H1 (cell line): ENCODE results near the gene ZBTB2. TPM values are rescaled to one million over a fixed set of nuclear protein-coding genes. Genes with fewer than 3 reads are reported as not detected.

Experiments used
- CTCF ChIA-PET: fragments of 300-600 bp; sonication (Branson Sonifier 250); formaldehyde crosslinking; loops from one replicate; lab custom pipeline; 2021; ENCODE audit not compliant: partially characterized antibody; lab: Charles Lee
- POLR2A ChIA-PET: fragments of 300-600 bp; sonication (Branson Sonifier 250); formaldehyde crosslinking; loops from one replicate; lab custom pipeline; 2021; ENCODE audit warnings: inconsistent platforms; ENCODE audit not compliant: partially characterized antibody; lab: Charles Lee
- DNase-seq, 2 experiments: peaks; one replicate each; pipeline versions ENCODE4 v3.0.0 to v3.0.0-alpha.2; 2010 to 2022; ENCODE audit warnings: low spot score in 2 of 2, low read depth in 1 of 2, mixed read lengths in 1 of 2
- FAIRE-seq: peaks from 2 replicates; lab custom pipeline; 2011; peaks lifted over from hg19 to GRCh38; lab: Jason Lieb, UNC
- H2AFZ ChIP-seq: 2 replicates; pipeline ENCODE4 v1.8.1; 2012; ENCODE audit warnings: low read length, inconsistent platforms
- H2AK5ac ChIP-seq: 2 replicates; pipeline ENCODE4 v1.6.1; 2013; ENCODE audit warnings: low read depth, low read length
- H2BK120ac ChIP-seq: replicated peaks from 2 replicates; pipeline ENCODE3; 2013; ENCODE audit warnings: low read depth, low read length, inconsistent platforms
- H2BK12ac ChIP-seq: 2 replicates; pipeline ENCODE4 v1.6.1; 2013; ENCODE audit warnings: low read depth, low read length
- H2BK15ac ChIP-seq: 2 replicates; pipeline ENCODE4 v1.6.1; 2013; ENCODE audit warnings: low read length
- H2BK20ac ChIP-seq: 2 replicates; pipeline ENCODE4 v1.6.1; 2013; ENCODE audit warnings: low read length
- H2BK5ac ChIP-seq: 2 replicates; pipeline ENCODE4 v1.6.1; 2013; ENCODE audit warnings: low read depth, low read length
- H3K14ac ChIP-seq: 2 replicates; pipeline ENCODE4 v1.6.1; 2013; ENCODE audit warnings: inconsistent platforms; ENCODE audit not compliant: insufficient read length
- H3K18ac ChIP-seq: 2 replicates; pipeline ENCODE4 v1.6.1; 2013; ENCODE audit warnings: low read length; ENCODE audit errors: extremely low read depth
- H3K23ac ChIP-seq: 2 replicates; pipeline ENCODE4 v1.6.1; 2013; ENCODE audit warnings: inconsistent platforms; ENCODE audit not compliant: insufficient read length
- H3K23me2 ChIP-seq: 2 replicates; pipeline ENCODE4 v1.6.1; 2013; ENCODE audit warnings: low read depth, low read length
- H3K27ac ChIP-seq: 2 replicates; pipeline ENCODE4 v1.6.1; 2011; ENCODE audit warnings: low read depth, low read length, inconsistent platforms
- H3K27me3 ChIP-seq, 4 experiments: replicated peaks in 1 of 4; 1 replicate in 1 of 4; 2 replicates in 3 of 4; pipeline versions ENCODE4 v1.6.1 to v1.8.1; 2011 to 2013; ENCODE audit warnings: low read length in 3 of 4, mild to moderate bottlenecking in 3 of 4, inconsistent platforms in 2 of 4, mixed read lengths in 2 of 4, moderate library complexity in 1 of 4; ENCODE audit not compliant: control insufficient read depth in 3 of 4, insufficient read depth in 3 of 4; ENCODE audit errors: extremely low read depth in 1 of 4
- H3K36me3 ChIP-seq, 4 experiments: 2 replicates each; pipeline versions ENCODE4 v1.6.1 to v1.8.1; 2011 to 2013; ENCODE audit warnings: mild to moderate bottlenecking in 4 of 4, low read length in 3 of 4, moderate library complexity in 2 of 4, control low read depth in 1 of 4, inconsistent platforms in 1 of 4; ENCODE audit not compliant: insufficient read depth in 4 of 4, control insufficient read depth in 2 of 4
- H3K4ac ChIP-seq: replicated peaks from 2 replicates; pipeline ENCODE3; 2013; ENCODE audit warnings: low read length, low read depth, mixed read lengths, inconsistent platforms; ENCODE audit not compliant: insufficient read length
- H3K4me1 ChIP-seq, 4 experiments: replicated peaks in 1 of 4; 1 replicate in 1 of 4; 2 replicates in 3 of 4; pipeline versions ENCODE4 v1.6.1 to v1.8.1; 2011 to 2013; ENCODE audit warnings: low read length in 3 of 4, inconsistent platforms in 2 of 4, mixed read lengths in 1 of 4; ENCODE audit not compliant: insufficient read depth in 4 of 4, control insufficient read depth in 3 of 4
- H3K4me2 ChIP-seq, 2 experiments: 2 replicates each; pipeline versions ENCODE4 v1.6.1 to v1.8.1; 2011 to 2013; ENCODE audit warnings: low read depth in 2 of 2, low read length in 2 of 2, control low read depth in 1 of 2, inconsistent platforms in 1 of 2, mild to moderate bottlenecking in 1 of 2; ENCODE audit not compliant: insufficient read depth in 1 of 2
- H3K4me3 ChIP-seq, 4 experiments: fragments of 200-600, 300-600 bp in 1 of 4; sonication (generic), shearing (Covaris generic), sonication (Bioruptor Twin) in 1 of 4; 2 replicates each; pipeline versions ENCODE4 v1.5.1 to v1.8.1; 2011 to 2016; ENCODE audit warnings: low read length in 4 of 4, low read depth in 3 of 4, control low read depth in 2 of 4, inconsistent platforms in 2 of 4, mild to moderate bottlenecking in 2 of 4, mixed read lengths in 1 of 4, moderate library complexity in 1 of 4; ENCODE audit not compliant: insufficient read depth in 2 of 4; ENCODE audit errors: extremely low read depth in 1 of 4
- H3K56ac ChIP-seq: replicated peaks from 2 replicates; pipeline ENCODE3; 2013; ENCODE audit warnings: low read depth, mild to moderate bottlenecking, mixed read lengths, low read length, inconsistent platforms; ENCODE audit not compliant: insufficient read length
- H3K79me1 ChIP-seq: 2 replicates; pipeline ENCODE4 v1.6.1; 2013; ENCODE audit warnings: low read depth, low read length, control low read depth
- H3K79me2 ChIP-seq, 2 experiments: 2 replicates each; pipeline versions ENCODE4 v1.6.1 to v1.8.1; 2012 to 2013; ENCODE audit warnings: low read length in 2 of 2, mild to moderate bottlenecking in 2 of 2, inconsistent platforms in 1 of 2; ENCODE audit not compliant: insufficient read depth in 2 of 2, control insufficient read depth in 1 of 2
- H3K9ac ChIP-seq, 4 experiments: replicated peaks in 1 of 4; 1 replicate in 1 of 4; 2 replicates in 3 of 4; pipeline versions ENCODE4 v1.6.1 to v1.8.1; 2011 to 2013; ENCODE audit warnings: low read depth in 3 of 4, low read length in 3 of 4, control low read depth in 2 of 4, mild to moderate bottlenecking in 2 of 4, moderate library complexity in 2 of 4, inconsistent platforms in 1 of 4; ENCODE audit errors: extremely low read depth in 1 of 4
- H3K9me3 ChIP-seq, 2 experiments: 2 replicates each; pipeline versions ENCODE4 v1.6.1 to v1.8.1; 2012 to 2013; ENCODE audit warnings: mild to moderate bottlenecking in 2 of 2, moderate library complexity in 2 of 2, control low read depth in 1 of 2, inconsistent platforms in 1 of 2, low read depth in 1 of 2, low read length in 1 of 2, mixed read lengths in 1 of 2; ENCODE audit not compliant: insufficient read depth in 2 of 2
- H4K20me1 ChIP-seq, 2 experiments: replicated peaks in 1 of 2; 2 replicates each; pipeline versions ENCODE3 to v1.8.1; 2011 to 2013; ENCODE audit warnings: inconsistent platforms in 2 of 2, low read length in 2 of 2, mild to moderate bottlenecking in 1 of 2; ENCODE audit not compliant: insufficient read depth in 2 of 2, control insufficient read depth in 1 of 2
- H4K5ac ChIP-seq: 2 replicates; pipeline ENCODE4 v1.6.1; 2013; ENCODE audit warnings: low read length, low read depth, mixed read lengths, inconsistent platforms; ENCODE audit not compliant: insufficient read length
- H4K8ac ChIP-seq: 2 replicates; pipeline ENCODE4 v1.8.0; 2013; ENCODE audit warnings: mild to moderate bottlenecking, moderate library complexity, low read length, inconsistent platforms; ENCODE audit not compliant: insufficient read depth; ENCODE audit errors: extremely low read depth
- H4K91ac ChIP-seq: replicated peaks from 2 replicates; pipeline ENCODE3; 2013; ENCODE audit warnings: low read length, mixed read lengths, inconsistent platforms; ENCODE audit not compliant: insufficient read length
- CHD1 ChIP-seq: IDR thresholded peaks from 2 replicates; pipeline ENCODE4 v1.6.1; 2012; ENCODE audit warnings: low read depth, low read length, improper control_type of control experiment
- POLR2A ChIP-seq, 2 experiments: IDR thresholded peaks; 1 replicate in 1 of 2; 2 replicates in 1 of 2; pipeline ENCODE4 v1.6.1; 2011; ENCODE audit warnings: low read depth in 2 of 2, low read length in 2 of 2, mild to moderate bottlenecking in 2 of 2; ENCODE audit errors: control extremely low read depth in 1 of 2
- TAF1 ChIP-seq: IDR thresholded peaks from 2 replicates; pipeline ENCODE4 v1.6.1; 2011; ENCODE audit warnings: mild to moderate bottlenecking, low read depth, low read length
- WGBS, 2 experiments: shearing (Covaris generic) in 1 of 2; methylation state at CpG; one replicate each; pipeline versions ENCODE4 v1.1.6 to v1.1.7; 2013 to 2015; ENCODE audit warnings: low lambda C conversion rate in 2 of 2, mixed read lengths in 2 of 2, inconsistent platforms in 1 of 2, low coverage in 1 of 2, missing lambda C conversion rate in 1 of 2; ENCODE audit not compliant: insufficient replicate concordance in 2 of 2, insufficient coverage in 1 of 2, insufficient read length in 1 of 2; ENCODE audit errors: extremely low coverage in 1 of 2, missing lambda C conversion rate in 1 of 2; 5-methylcytosine and 5-hydroxymethylcytosine counted together
- polyA plus RNA-seq, 7 experiments: library from polyadenylated mRNA; depleted of rRNA in 3 of 7; stranded (reverse) in 5 of 7; unstranded in 2 of 7; fragments of >200 nt in 5 of 7; fragments of 200-250 nt in 2 of 7; gene quantifications; 1 replicate in 5 of 7; 2 replicates in 1 of 7; 4 replicates in 1 of 7; pipeline versions ENCODE4 v1.2.1 to v1.2.3, GENCODE V29; 2011 to 2013; ENCODE audit warnings: missing spikeins in 2 of 7, mixed read lengths in 2 of 7
- total RNA-seq: library from RNA; stranded (reverse); fragmentation: NEBNext Ultra II Directional; extraction: Animal tissue kit (Norgen Biotek cat#: 25700); gene quantifications from 2 replicates; pipeline ENCODE4 v1.2.1, GENCODE V29; 2021

ZBTB2 gene
- total and polyA plus RNA-seq, 2 of the 8 experiments (the other 6 are each of a cell fraction or from before 2014, with no cell fraction given), result 16.1 to 23.7 TPM

DNA sequence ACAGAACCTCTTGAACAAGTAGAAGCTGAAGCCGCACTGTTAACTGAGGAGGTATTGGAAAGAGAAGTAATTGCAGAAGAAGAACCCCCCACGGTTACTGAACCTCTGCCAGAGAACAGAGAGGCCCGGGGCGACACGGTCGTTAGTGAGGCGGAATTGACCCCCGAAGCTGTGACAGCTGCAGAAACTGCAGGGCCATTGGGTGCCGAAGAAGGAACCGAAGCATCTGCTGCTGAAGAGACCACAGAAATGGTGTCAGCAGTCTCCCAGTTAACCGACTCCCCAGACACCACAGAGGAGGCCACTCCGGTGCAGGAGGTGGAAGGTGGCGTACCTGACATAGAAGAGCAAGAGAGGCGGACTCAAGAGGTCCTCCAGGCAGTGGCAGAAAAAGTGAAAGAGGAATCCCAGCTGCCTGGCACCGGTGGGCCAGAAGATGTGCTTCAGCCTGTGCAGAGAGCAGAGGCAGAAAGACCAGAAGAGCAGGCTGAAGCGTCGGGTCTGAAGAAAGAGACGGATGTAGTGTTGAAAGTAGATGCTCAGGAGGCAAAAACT, 40.1 kb downstream of the ZBTB2 start:
- Histone ChIP-seq H2BK5ac (no peak overlapping the region), H3K4ac (no peak overlapping the region), H2AFZ (no peak overlapping the region), H3K36me3 (no peaks in the 10 kb centered on the region; a peak in 1 of 8 replicates), H3K79me2 (no peaks in the 10 kb centered on the region), H3K23me2 (no peaks in the 10 kb centered on the region), H3K56ac (no peak overlapping the region), H2BK15ac (no peak overlapping the region), H3K79me1 (no peaks in the 10 kb centered on the region), H2BK20ac (no peak overlapping the region), H4K91ac (no peak overlapping the region), H2BK120ac (no peak overlapping the region), H3K9me3 (no peaks in the 10 kb centered on the region), H3K27me3 (no peaks in the 10 kb centered on the region), H3K9ac (no peak overlapping the region), H3K23ac (no peak overlapping the region), H4K8ac (no peak overlapping the region), H3K18ac (no peak overlapping the region), H4K5ac (no peak overlapping the region), H3K4me2 (no peak overlapping the region), H4K20me1 (peaks cover 0 to 2% of the 10 kb centered on the region in 2 experiments), H3K27ac (no peak overlapping the region), H2BK12ac (no peak overlapping the region), H3K14ac (no peak overlapping the region), H3K4me1 (no peaks in the 10 kb centered on the region), H2AK5ac (no peak overlapping the region), H3K4me3 (no peak overlapping the region)
- WGBS, 2 experiments, result 89% methylated on average over 15 of the region's 18 CpGs; no CpG with 5 or more reads in 1 of the 2 experiments
- ChIA-PET POLR2A (no interaction called here), CTCF (interaction anchor here (0.9 to 1.0 kb wide), 4 partner anchors 19 to 337 kb away, joined by 3 read pairs; no protein-coding TSS in a partner anchor)
- DNase-seq (no peak), FAIRE-seq (no peak)
- TF ChIP-seq TAF1, result no peak
- no peak for TF ChIP-seq POLR2A (IDR thresholded peaks at IDR 0.05; ENCODE audit: control extremely low read depth in 1 of 2, low read depth in 2 of 2, low read length in 2 of 2)
- TF ChIP-seq CHD1, result no peak
